ENCODE data around the gene RSRC1. TPM values are rescaled to one million over a fixed set of nuclear protein-coding genes. Genes with fewer than 3 reads are reported as not detected.
A peak's percentile ranks its signal among the peaks of the same experiment; 100 is the strongest.

RSRC1 gene
- total and polyA plus RNA-seq, 10 donors: 7.2 to 56.5 (median 33.1) TPM

- peaks cover 0 to 20% (median 3%) of the 10 kb centered on the region in 6 donors for H3K4me1 ChIP-seq
- H3K4me3 ChIP-seq: no peak overlapping the region
- peaks cover 0 to 15% (median 9%) of the 10 kb centered on the region in 8 donors for H3K9me3 ChIP-seq
- H3K36me3 ChIP-seq: peaks cover 0 to 19% (median 5%) of the 10 kb centered on the region in 6 donors
- no peaks in the 10 kb centered on the region for H3K27me3 ChIP-seq (replicated peaks in 1 of 7)
- TF ChIP-seq POLR2AphosphoS5 (IDR thresholded peaks at IDR 0.05) (no peak), CTCF (IDR thresholded peaks at IDR 0.05 in 8 of 11, conservative IDR thresholded peaks at IDR 0.05 in 3 of 11) (no peak), POLR2A (IDR thresholded peaks at IDR 0.05) (no peak)
- DNase-seq: no peak
- no peak overlapping the region for H3K27ac ChIP-seq
- intact Hi-C loops (cut with DNase I; ENCODE audit: low total_unique reads): no loop called here
- WGBS, 5 donors: 66 to 75% (median 71%) methylated on average over 4 of the region's 4 CpGs
These were observed 246.0 kb downstream of the RSRC1 start for GRCh38 chr3:158355623-158356588.

DNA sequence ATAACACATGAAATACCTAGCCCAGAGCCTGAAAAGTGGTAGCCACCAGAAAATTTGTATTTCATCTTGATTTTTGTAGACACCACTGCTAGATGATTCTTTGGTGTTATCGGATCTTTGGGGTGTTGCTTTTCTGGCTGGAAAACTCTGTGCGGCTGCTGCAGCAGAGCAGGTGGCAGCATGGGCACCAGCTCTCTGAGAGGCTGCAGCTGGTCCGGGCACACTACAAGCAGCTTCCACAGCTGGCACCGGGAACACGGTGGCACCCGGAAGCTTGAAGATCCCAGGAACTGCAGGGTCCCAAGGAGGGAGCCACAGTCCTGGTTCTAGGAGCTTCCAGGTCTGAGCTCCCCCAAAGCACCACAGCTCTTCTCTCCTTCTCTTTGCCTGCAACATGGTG is 249.4 kb downstream of the RSRC1 start:
- Histone ChIP-seq H3K4me1 (peaks cover 0 to 6% (median 0%) of the 10 kb centered on the region in 6 donors), H3K27me3 (replicated peaks in 1 of 7) (no peaks in the 10 kb centered on the region), H3K36me3 (peaks cover 0 to 29% (median 5%) of the 10 kb centered on the region in 6 donors), H3K27ac (no peak overlapping the region), H3K9me3 (peaks cover 0 to 19% (median 9%) of the 10 kb centered on the region in 8 donors), H3K4me3 (no peak overlapping the region)
- intact Hi-C loops (cut with DNase I; ENCODE audit: low total_unique reads): no loop called here
- no peak for DNase-seq
- TF ChIP-seq POLR2AphosphoS5 (IDR thresholded peaks at IDR 0.05) (no peak), POLR2A (IDR thresholded peaks at IDR 0.05) (no peak), CTCF (IDR thresholded peaks at IDR 0.05 in 8 of 11, conservative IDR thresholded peaks at IDR 0.05 in 3 of 11) (no peak)
- 83 to 98% (median 89%) methylated on average over 6 of the region's 6 CpGs for WGBS, 5 donors

- Histone ChIP-seq H3K9me3 (peaks cover 0 to 25% (median 17%) of the 10 kb centered on the region in 8 donors), H3K27ac (no peak overlapping the region), H3K4me1 (peaks cover 0 to 4% (median 0%) of the 10 kb centered on the region in 6 donors), H3K36me3 (peaks cover 0 to 29% (median 5%) of the 10 kb centered on the region in 6 donors), H3K4me3 (no peak overlapping the region), H3K27me3 (replicated peaks in 1 of 7) (no peaks in the 10 kb centered on the region)
- WGBS, 5 donors: 93 to 100% (median 94%) methylated on average over 7 to 11 of the region's 11 CpGs
- TF ChIP-seq POLR2AphosphoS5 (IDR thresholded peaks at IDR 0.05): no peak
- no peak for TF ChIP-seq CTCF (IDR thresholded peaks at IDR 0.05 in 8 of 11, conservative IDR thresholded peaks at IDR 0.05 in 3 of 11)
- no peak for TF ChIP-seq POLR2A (IDR thresholded peaks at IDR 0.05)
- peak; percentile 64 for DNase-seq
- intact Hi-C loops (cut with DNase I; ENCODE audit: low total_unique reads): no loop called here
These were observed 251.0 kb downstream of the RSRC1 start for GRCh38 chr3:158360756-158361448.

All from spleen (tissue), 11 donors.